HL-60 (cell line): ENCODE measurements around the gene FAM234B.

ENCODE experiments used
- POLR2AphosphoS5 ChIP-seq: IDR thresholded peaks from 2 replicates; pipeline ENCODE4 v1.6.1; 2012; ENCODE audit warnings: low read depth
- SPI1 ChIP-seq: IDR thresholded peaks from 2 replicates; pipeline ENCODE4 v1.6.1; 2012; ENCODE audit warnings: low read depth, mild to moderate bottlenecking, borderline replicate concordance
- TF ChIP-seq, protein P1 (sequence below): IDR thresholded peaks from one replicate; pipeline ENCODE4 v1.5.1; 2011; ENCODE audit warnings: low read length, control low read depth, inconsistent platforms; ENCODE audit not compliant: insufficient read depth
- TF ChIP-seq, protein P2 (sequence below): IDR thresholded peaks from 2 replicates; pipeline ENCODE4 v1.6.1; 2012; ENCODE audit warnings: low read depth; ENCODE audit not compliant: insufficient replicate concordance

DNA sequence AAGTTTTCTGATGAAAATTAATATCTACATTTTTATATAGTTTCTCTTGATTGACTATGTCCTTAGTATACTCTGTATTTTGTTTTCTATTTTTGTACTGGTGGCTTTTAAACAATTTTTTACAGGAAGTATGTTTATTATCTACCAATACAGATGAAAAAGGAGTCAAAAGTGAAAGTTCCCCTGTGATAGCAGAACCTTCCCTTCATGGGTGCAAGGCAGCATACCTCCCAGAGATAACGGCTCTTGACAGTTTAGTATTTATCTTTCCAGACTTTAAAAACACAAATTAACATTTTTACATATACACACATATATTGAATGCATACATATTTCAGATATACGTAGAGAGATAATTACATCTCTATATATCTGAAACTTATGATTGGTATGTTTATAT, 17.1 kb upstream of the FAM234B start:
- TF ChIP-seq, protein P1, sequence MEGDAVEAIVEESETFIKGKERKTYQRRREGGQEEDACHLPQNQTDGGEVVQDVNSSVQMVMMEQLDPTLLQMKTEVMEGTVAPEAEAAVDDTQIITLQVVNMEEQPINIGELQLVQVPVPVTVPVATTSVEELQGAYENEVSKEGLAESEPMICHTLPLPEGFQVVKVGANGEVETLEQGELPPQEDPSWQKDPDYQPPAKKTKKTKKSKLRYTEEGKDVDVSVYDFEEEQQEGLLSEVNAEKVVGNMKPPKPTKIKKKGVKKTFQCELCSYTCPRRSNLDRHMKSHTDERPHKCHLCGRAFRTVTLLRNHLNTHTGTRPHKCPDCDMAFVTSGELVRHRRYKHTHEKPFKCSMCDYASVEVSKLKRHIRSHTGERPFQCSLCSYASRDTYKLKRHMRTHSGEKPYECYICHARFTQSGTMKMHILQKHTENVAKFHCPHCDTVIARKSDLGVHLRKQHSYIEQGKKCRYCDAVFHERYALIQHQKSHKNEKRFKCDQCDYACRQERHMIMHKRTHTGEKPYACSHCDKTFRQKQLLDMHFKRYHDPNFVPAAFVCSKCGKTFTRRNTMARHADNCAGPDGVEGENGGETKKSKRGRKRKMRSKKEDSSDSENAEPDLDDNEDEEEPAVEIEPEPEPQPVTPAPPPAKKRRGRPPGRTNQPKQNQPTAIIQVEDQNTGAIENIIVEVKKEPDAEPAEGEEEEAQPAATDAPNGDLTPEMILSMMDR, result no peak
- TF ChIP-seq, protein P2, sequence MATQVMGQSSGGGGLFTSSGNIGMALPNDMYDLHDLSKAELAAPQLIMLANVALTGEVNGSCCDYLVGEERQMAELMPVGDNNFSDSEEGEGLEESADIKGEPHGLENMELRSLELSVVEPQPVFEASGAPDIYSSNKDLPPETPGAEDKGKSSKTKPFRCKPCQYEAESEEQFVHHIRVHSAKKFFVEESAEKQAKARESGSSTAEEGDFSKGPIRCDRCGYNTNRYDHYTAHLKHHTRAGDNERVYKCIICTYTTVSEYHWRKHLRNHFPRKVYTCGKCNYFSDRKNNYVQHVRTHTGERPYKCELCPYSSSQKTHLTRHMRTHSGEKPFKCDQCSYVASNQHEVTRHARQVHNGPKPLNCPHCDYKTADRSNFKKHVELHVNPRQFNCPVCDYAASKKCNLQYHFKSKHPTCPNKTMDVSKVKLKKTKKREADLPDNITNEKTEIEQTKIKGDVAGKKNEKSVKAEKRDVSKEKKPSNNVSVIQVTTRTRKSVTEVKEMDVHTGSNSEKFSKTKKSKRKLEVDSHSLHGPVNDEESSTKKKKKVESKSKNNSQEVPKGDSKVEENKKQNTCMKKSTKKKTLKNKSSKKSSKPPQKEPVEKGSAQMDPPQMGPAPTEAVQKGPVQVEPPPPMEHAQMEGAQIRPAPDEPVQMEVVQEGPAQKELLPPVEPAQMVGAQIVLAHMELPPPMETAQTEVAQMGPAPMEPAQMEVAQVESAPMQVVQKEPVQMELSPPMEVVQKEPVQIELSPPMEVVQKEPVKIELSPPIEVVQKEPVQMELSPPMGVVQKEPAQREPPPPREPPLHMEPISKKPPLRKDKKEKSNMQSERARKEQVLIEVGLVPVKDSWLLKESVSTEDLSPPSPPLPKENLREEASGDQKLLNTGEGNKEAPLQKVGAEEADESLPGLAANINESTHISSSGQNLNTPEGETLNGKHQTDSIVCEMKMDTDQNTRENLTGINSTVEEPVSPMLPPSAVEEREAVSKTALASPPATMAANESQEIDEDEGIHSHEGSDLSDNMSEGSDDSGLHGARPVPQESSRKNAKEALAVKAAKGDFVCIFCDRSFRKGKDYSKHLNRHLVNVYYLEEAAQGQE, result no peak
- no peak for TF ChIP-seq POLR2AphosphoS5
- TF ChIP-seq SPI1, result no peak
